RCC 7860 (cell line): ENCODE measurements around the gene SMC6.

Experiments used
- DNase-seq: peaks from one replicate; pipeline ENCODE4 v3.0.0-alpha.2; 2015; ENCODE audit warnings: low spot score
- FAIRE-seq: peaks from 2 replicates; lab custom pipeline; 2012; peaks lifted over from hg19 to GRCh38; lab: Jason Lieb, UNC

Gene SMC6

GRCh38 chr2:17763641-17764333 lies 10.2 kb upstream of the SMC6 start:
- FAIRE-seq (no peak), DNase-seq (no peak)

- FAIRE-seq (no peak), DNase-seq (no peak)
Observed at GRCh38 chr2:17762451-17762850, 8.8 kb upstream of the SMC6 start.

DNA sequence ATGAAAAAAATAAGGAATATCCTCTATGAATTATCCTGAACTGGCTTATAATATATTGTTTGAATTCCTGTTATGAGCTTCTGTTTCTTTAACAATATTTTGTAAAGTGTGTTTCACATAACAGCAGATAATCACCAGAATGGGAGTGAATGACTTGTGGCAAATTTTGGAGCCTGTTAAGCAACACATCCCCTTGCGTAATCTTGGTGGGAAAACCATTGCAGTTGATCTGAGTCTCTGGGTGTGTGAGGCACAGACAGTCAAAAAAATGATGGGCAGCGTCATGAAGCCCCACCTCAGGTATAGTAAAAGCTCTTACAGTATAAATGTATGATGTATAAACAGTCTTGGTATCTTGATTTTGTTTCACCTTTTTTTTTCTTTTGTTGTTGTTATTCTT lies 6.2 kb upstream of the SMC6 start:
- FAIRE-seq (no peak), DNase-seq (no peak)

GRCh38 chr2:17758118-17758517 lies 4.5 kb upstream of the SMC6 start:
- DNase-seq (no peak), FAIRE-seq (no peak)

DNA sequence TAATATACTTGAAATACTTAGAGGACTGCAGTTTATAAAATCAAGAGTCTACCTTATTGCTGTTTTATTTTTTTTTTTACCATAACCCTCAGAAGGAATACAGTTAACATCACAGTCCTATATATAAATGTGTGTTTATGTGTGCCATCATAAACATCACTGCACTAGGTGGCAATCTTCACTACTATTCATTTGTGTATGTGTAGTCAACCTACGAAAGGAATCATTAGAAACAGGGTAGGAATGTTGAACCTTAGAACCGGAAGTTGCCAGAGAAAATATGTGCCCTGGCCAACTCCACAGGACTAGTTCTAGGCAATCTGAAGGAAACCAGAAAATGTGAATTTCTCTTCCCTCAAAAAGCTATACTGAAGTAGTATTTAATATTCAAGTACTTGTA lies 3.7 kb upstream of the SMC6 start:
- FAIRE-seq (peak; percentile 83), DNase-seq (peak; percentile 72)

DNA sequence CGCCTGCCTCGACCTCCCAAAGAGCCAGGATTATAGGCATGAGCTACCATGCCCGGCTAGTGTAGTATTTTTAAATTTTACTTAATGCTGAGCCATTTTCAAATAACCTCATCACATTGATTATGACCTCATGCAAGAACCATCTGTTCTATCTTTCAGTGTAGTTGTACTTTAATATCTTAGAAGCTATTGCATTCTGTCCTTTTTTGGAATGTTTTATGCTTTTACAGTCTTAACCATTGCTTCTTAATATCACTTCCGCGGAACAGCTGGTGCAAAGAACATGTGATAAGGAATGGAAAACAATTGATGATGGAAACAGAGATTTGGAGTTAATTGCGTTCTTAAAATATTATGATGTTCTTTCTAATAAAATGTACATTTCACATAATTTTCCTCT lies 3.1 kb upstream of the SMC6 start:
- peak; percentile 5 for FAIRE-seq
- DNase-seq: no peak

DNA sequence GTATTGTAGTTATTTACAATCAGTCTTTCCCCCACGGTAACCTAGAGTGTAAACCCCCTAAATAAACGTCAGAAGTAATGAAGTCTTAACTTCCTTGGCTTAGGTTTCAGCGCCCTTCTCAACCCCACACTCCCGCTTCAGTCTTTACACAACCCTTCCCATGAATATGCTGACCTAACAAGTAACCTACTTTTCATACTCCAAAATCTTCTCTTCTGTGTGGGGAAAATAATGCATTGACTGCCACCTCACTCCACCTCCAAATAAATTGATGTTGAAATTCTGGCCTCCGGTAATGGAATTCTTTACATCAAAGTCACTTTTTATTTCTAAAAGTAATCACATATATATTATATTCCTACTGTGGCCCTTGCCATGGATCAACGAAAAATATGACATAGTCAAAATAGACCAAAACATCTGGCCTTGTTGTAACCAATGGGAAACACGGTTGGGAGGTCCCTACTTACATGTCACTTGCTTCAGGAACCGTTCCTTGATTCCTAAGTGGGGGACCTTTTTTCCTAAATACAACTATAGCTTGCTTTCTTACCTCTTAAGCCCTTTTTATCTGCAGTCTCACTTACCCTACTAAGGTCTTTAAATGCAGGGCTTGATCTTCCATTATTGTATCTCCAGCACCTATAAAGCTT lies 1.3 kb upstream of the SMC6 start:
- FAIRE-seq (no peak), DNase-seq (no peak)

GRCh38 chr2:17752892-17753802 lies 463 bp downstream of the SMC6 start:
- DNase-seq: peak; percentile 14
- FAIRE-seq: no peak

DNA sequence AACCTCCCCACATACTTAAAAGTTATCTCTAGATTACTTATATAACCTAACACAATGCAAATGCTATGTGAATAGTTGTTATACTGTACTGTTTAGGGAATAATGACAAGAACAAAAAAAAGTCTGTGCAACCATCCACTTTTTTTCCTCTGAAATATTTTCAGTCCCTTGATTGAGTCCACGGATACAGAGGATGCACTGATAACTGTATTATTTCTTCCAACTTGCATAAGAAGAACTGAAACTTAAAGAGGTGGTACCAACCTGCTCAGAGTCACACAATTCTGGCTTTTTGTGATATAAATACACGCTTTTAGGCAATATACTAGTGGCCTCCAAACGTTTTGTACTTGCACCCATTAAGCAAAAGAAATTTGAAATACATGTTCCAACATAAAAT lies 1.4 kb downstream of the SMC6 start:
- DNase-seq (no peak), FAIRE-seq (no peak)

DNA sequence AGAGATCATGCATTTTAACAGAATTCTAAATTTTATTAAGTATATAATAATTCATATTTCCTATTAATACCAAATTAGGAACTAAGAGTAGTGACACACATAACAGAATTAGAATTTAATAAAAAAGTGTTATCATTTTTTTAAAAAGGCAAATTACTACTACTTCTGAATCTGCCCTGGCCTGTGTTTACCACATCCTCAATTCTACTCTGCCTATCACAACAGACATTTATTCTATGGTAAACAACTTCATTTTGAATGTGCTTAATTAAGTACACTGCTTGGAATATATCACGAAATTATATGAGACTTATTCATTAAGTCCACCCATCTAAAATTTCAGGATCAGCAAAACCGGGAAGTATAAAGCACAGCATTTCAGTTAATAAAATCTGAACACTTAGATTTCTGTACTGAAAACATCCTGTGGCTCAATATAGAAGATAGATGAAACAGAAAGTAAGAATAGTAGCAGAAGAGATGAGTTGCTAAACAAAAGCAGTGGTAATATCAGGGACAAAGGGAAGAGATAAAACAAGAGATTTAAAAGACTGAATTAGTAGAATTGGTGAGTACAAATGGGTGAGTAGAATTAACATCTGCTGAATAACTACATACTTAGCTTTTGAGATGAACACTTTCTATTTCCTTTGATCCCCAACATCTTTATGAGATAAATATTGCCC lies 3.7 kb downstream of the SMC6 start:
- FAIRE-seq: no peak
- no peak for DNase-seq

GRCh38 chr2:17748745-17749144 lies 4.9 kb downstream of the SMC6 start:
- no peak for FAIRE-seq
- DNase-seq: no peak

DNA sequence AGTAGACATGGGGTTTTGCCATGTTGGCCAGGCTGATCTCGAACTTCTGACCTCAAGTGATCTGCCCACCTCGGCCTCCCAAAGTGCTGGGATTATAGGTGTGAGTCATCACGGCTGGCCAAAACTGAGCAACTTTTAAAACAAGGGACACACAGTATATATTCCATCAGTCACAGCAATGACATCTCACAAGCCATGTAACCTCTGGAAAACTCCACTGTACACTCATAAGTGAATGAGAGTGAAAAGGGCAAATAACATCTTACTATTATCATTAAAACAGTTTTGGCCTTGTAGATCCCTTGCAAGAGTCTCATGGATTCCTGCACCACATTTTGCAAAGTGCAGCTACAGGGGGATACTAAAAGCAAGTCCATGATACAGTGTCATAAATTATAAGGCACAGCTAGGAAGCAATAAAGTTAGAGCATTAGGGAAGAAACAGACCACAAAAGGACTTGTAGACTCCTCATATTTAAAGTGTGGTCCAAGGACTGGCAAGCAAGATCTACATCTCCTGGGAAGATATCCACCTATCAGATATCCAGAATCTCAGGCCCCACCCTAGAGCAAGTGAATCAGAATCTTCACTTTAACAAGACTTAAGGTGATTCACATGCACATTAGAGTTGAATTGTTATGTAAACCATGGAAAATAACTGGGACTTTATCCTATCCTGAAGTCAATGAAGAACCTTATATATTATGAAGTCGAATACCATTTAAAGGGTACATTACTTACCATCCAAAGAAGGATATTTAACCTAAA lies 5.7 kb downstream of the SMC6 start:
- FAIRE-seq (no peak), DNase-seq (peak; percentile 23)

DNA sequence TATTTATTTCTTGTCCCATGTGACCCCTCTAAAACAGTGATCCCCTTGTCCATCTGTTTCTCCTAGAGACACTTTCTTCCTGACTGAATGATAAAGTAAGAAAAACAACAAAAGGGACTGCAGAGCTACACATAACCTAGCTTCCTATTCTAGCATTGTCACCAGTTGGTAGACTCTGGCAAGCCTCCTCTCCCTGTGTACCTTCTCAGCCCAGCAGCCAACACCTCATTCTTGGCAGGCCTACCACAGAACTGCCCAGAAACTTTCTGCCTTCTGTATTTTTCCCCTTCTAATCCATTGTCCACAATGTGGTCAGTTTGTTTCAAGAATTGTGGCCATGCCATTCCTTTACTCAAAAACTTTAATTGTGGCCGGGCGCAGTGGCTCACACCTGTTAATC lies 13.4 kb downstream of the SMC6 start:
- DNase-seq: no peak
- no peak for FAIRE-seq

DNA sequence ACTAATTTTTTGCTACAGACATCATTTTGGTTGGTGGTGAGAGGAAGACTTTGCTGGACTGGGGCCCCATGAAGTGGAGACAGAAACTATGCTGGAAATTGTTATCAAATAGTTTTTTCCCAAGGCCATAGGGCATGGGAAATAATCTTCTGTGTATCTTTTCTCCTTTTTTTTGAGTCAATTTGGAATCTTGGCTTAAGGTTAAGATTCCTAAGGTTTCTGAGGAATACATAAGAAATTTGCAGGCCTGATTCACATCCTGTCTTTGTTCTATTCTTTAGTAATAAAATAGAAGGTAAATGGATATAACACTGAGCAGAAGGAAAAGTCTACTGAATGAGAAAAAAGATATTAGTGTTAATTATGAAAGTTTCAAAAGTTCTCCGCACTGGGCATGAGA lies 16.6 kb downstream of the SMC6 start:
- no peak for FAIRE-seq
- no peak for DNase-seq

- FAIRE-seq (no peak), DNase-seq (no peak)
Observed at GRCh38 chr2:17735864-17736263, 17.7 kb downstream of the SMC6 start.

GRCh38 chr2:17733599-17733998 lies 20.0 kb downstream of the SMC6 start:
- no peak for FAIRE-seq

GRCh38 chr2:17729880-17730279 lies 23.7 kb downstream of the SMC6 start:
- no peak for DNase-seq
- no peak for FAIRE-seq

More at GRCh38 chr2:17733599-17733998, 20.0 kb downstream of the SMC6 start:
- no peak for DNase-seq

GRCh38 chr2:17728210-17728609 lies 25.4 kb downstream of the SMC6 start:
- FAIRE-seq: no peak
- DNase-seq: no peak

GRCh38 chr2:17719562-17720371 lies 33.8 kb downstream of the SMC6 start:
- peak; percentile 48 for FAIRE-seq
- no peak for DNase-seq

DNA sequence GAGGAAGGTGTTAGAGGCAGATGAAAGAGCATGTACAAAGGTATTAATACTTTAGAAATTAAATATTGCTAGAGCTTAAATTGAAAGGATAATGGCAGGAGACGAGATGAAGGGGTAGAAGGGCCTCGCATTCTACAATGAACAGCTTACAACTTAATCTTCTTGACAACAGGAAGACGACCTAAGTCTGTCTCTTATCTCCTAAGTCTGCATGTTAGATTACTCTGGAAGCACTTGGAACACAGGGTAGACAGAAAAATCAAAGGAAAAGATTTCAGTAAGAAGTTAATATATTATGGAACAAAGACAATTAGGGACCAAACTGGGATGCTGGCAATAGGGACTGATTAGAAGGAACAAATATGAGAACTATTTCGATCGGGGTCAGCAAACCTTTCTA lies 34.9 kb downstream of the SMC6 start:
- DNase-seq (no peak), FAIRE-seq (no peak)
